Osteoblast (primary cell): ENCODE measurements around the gene COL9A2. TPM values are rescaled to one million over a fixed set of nuclear protein-coding genes. Genes with fewer than 3 reads are reported as not detected.
A peak's percentile ranks its signal among the peaks of the same experiment; 100 is the strongest.

Experiments
- DNase-seq: peaks from one replicate; pipeline ENCODE4 v3.0.0; 2011; ENCODE audit warnings: low spot score, mixed read lengths; ENCODE audit not compliant: insufficient read length; ENCODE audit errors: missing footprints
- H2AFZ ChIP-seq: 2 replicates; pipeline ENCODE4 v1.6.0; 2011; ENCODE audit warnings: mild to moderate bottlenecking, low read length
- H3K27ac ChIP-seq: 2 replicates; pipeline ENCODE4 v1.5.1; 2011; ENCODE audit warnings: mild to moderate bottlenecking, low read depth, low read length, moderate library complexity
- H3K27me3 ChIP-seq: 2 replicates; pipeline ENCODE4 v1.6.0; 2012; ENCODE audit warnings: mild to moderate bottlenecking, control low read depth, inconsistent platforms, low read length, moderate library complexity; ENCODE audit not compliant: insufficient read depth
- H3K36me3 ChIP-seq: 2 replicates; pipeline ENCODE4 v1.5.1; 2011; ENCODE audit warnings: mild to moderate bottlenecking, low read length, control low read depth, moderate library complexity; ENCODE audit not compliant: insufficient read depth
- H3K4me1 ChIP-seq: 2 replicates; pipeline ENCODE4 v1.5.1; 2011; ENCODE audit warnings: mild to moderate bottlenecking, low read length, control low read depth, moderate library complexity; ENCODE audit not compliant: insufficient read depth
- H3K4me2 ChIP-seq: 2 replicates; pipeline ENCODE4 v1.6.0; 2011; ENCODE audit warnings: mild to moderate bottlenecking, low read length; ENCODE audit not compliant: insufficient read depth
- H3K4me3 ChIP-seq: fragments of 200-600 bp; sonication (generic); 3 replicates; pipeline ENCODE4 v1.5.1; 2012; ENCODE audit warnings: mild to moderate bottlenecking, low read length, inconsistent platforms; ENCODE audit not compliant: insufficient read depth
- H3K79me2 ChIP-seq: 2 replicates; pipeline ENCODE4 v1.6.0; 2012; ENCODE audit warnings: mild to moderate bottlenecking, low read length, control low read depth, inconsistent platforms; ENCODE audit not compliant: insufficient read depth
- H3K9me3 ChIP-seq: 2 replicates; pipeline ENCODE4 v1.5.1; 2011; ENCODE audit warnings: low read depth, low read length, control low read depth
- H4K20me1 ChIP-seq: 2 replicates; pipeline ENCODE4 v1.6.0; 2012; ENCODE audit warnings: mild to moderate bottlenecking, low read length, control low read depth; ENCODE audit not compliant: insufficient read depth
- total RNA-seq: library from RNA; depleted of rRNA; stranded (reverse); fragments of >200 nt; gene quantifications from 2 replicates; pipeline ENCODE4 v1.2.3, GENCODE V29; 2012
- TF ChIP-seq, protein P1 (sequence below): IDR thresholded peaks from 2 replicates; pipeline ENCODE4 v1.5.1; 2011; ENCODE audit warnings: mild to moderate bottlenecking, low read depth, low read length, moderate library complexity; ENCODE audit errors: extremely low read depth

The COL9A2 gene
- total RNA-seq, 1 donor, result 0.36 TPM

GRCh38 chr1:40273547-40274166, 43.4 kb downstream of the COL9A2 start:
- no peaks in the 10 kb centered on the region for H3K9me3 ChIP-seq
- no peak overlapping the region for H3K4me3 ChIP-seq
- H2AFZ ChIP-seq, result no peak overlapping the region
- H3K36me3 ChIP-seq, result peaks cover 57% of the 10 kb centered on the region
- peaks cover 6% of the 10 kb centered on the region for H4K20me1 ChIP-seq
- H3K4me1 ChIP-seq, result peaks cover 13% of the 10 kb centered on the region
- no peak for DNase-seq
- peaks cover 28% of the 10 kb centered on the region for H3K79me2 ChIP-seq
- TF ChIP-seq, protein P1, sequence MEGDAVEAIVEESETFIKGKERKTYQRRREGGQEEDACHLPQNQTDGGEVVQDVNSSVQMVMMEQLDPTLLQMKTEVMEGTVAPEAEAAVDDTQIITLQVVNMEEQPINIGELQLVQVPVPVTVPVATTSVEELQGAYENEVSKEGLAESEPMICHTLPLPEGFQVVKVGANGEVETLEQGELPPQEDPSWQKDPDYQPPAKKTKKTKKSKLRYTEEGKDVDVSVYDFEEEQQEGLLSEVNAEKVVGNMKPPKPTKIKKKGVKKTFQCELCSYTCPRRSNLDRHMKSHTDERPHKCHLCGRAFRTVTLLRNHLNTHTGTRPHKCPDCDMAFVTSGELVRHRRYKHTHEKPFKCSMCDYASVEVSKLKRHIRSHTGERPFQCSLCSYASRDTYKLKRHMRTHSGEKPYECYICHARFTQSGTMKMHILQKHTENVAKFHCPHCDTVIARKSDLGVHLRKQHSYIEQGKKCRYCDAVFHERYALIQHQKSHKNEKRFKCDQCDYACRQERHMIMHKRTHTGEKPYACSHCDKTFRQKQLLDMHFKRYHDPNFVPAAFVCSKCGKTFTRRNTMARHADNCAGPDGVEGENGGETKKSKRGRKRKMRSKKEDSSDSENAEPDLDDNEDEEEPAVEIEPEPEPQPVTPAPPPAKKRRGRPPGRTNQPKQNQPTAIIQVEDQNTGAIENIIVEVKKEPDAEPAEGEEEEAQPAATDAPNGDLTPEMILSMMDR, result no peak
- no peaks in the 10 kb centered on the region for H3K27me3 ChIP-seq
- no peak overlapping the region for H3K27ac ChIP-seq
- no peak overlapping the region for H3K4me2 ChIP-seq

DNA sequence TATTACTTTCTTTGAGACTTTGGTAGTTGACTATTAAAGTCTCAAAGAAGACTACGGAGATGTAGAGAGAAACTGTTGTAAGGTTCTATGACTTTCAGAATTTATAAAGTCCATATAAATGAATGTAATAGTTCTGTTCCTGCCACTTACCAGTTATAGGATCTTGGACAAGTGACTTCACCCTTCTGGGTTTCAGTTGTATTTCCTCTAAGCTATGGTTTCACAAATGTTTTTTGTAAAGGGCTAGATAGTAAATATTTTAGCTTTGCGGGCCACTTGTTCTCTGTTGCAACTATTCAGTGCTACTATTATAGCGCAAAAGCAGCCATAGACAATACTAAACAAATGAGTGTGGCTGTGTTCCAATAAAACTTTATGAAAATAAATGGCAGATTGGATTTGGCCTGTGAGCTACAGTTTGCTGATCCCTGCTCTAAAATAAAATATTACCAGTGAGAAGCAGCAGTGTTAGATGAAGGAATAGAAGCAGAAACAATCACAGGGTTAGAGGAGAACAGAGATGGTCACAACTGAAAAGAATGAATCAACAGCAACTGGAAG, 44.4 kb downstream of the COL9A2 start:
- Histone ChIP-seq H2AFZ (no peak overlapping the region), H3K4me2 (no peak overlapping the region), H3K4me1 (peaks cover 20% of the 10 kb centered on the region), H3K79me2 (peaks cover 28% of the 10 kb centered on the region), H3K36me3 (peaks cover 56% of the 10 kb centered on the region), H3K4me3 (no peak overlapping the region), H3K9me3 (no peaks in the 10 kb centered on the region), H3K27ac (no peak overlapping the region), H3K27me3 (no peaks in the 10 kb centered on the region), H4K20me1 (peaks cover 6% of the 10 kb centered on the region)
- TF ChIP-seq, protein P1, result no peak
- DNase-seq, result no peak

DNA sequence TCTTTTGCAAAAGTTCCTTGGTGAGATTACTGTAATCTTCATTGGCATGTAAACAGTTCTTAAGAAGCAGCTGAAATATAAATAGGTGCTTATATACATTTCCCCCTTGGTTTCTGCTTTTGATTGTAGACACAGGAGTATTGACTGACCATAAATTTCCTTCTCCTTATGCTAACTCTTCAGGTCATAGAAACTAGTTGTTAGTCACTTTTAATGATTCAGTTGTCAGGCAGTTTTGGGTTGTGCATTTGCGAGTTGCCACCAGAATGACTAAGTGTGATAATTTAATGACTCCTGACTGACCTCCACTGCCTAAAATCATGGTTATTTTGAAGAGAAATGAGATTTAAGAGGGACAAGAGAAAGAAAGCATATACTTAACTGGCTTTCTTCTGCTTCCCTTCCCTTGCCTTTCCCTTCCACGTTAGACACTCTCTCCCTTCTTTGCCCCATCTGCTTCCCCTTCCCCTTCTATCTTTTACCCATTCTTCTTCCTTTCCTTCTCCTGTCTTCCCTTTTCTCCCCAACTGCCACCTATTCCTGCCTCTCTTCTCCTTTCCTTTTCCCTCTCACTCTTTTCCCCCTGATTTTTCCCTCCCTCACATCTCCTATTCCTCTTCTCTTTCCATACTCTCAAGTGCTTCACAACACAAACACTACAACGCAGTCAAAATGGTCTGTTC, 46.8 kb downstream of the COL9A2 start:
- Histone ChIP-seq H3K36me3 (peaks cover 47% of the 10 kb centered on the region), H4K20me1 (peaks cover 10% of the 10 kb centered on the region), H3K4me3 (no peak overlapping the region), H3K27ac (peak overlapping the region; percentile 74), H3K4me1 (peaks cover 38% of the 10 kb centered on the region), H2AFZ (no peak overlapping the region), H3K79me2 (peaks cover 27% of the 10 kb centered on the region), H3K9me3 (no peaks in the 10 kb centered on the region), H3K4me2 (peak overlapping the region; percentile 42), H3K27me3 (no peaks in the 10 kb centered on the region)
- TF ChIP-seq, protein P1, result no peak
- peak; percentile 58 for DNase-seq

DNA sequence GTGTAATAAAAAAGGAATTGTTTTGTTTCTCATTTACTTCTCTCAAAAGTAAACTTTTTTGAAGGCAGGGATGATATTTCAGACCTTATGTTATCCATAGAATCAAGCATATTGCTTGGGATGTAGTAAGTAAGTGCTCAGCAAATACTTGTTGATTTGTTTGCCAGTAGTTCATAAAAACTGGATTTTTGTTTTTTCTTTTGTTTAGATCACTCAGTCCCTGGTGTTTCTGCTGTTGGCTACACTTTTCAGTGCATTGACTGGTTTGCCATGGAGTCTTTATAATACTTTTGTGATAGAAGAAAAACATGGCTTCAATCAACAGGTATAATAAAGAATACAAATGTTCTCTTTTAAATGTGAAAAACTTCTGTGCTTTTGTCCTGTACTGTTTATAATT, 48.9 kb downstream of the COL9A2 start:
- H3K27me3 ChIP-seq, result no peaks in the 10 kb centered on the region
- peaks cover 54% of the 10 kb centered on the region for H3K36me3 ChIP-seq
- H3K4me3 ChIP-seq, result no peak overlapping the region
- H3K79me2 ChIP-seq, result peaks cover 40% of the 10 kb centered on the region
- H3K4me2 ChIP-seq, result peak overlapping the region; percentile 64
- H3K27ac ChIP-seq, result peak overlapping the region; percentile 98
- peaks cover 38% of the 10 kb centered on the region for H3K4me1 ChIP-seq
- peaks cover 9% of the 10 kb centered on the region for H4K20me1 ChIP-seq
- TF ChIP-seq, protein P1, result no peak
- DNase-seq, result no peak
- no peak overlapping the region for H2AFZ ChIP-seq
- no peaks in the 10 kb centered on the region for H3K9me3 ChIP-seq
